NCI-H128 (cell line): ENCODE results near the gene TMEM61.
A peak's percentile ranks its signal among the peaks of the same experiment; 100 is the strongest.

Source experiments
- DNase-seq: peaks from one replicate; lab custom pipeline; 2025; ENCODE audit not compliant: unreplicated experiment; lab: John Stamatoyannopoulos, UW

The TMEM61 gene

GRCh38 chr1:54985556-54985955, 5.1 kb downstream of the TMEM61 start:
- DNase-seq: no peak

- DNase-seq: no peak
Observed at GRCh38 chr1:54986025-54986424, 5.6 kb downstream of the TMEM61 start.

GRCh38 chr1:54986533-54986932, 6.1 kb downstream of the TMEM61 start:
- no peak for DNase-seq

GRCh38 chr1:54987427-54987826, 7.0 kb downstream of the TMEM61 start:
- DNase-seq: no peak

- no peak for DNase-seq
Observed at GRCh38 chr1:54987919-54988705, 7.7 kb downstream of the TMEM61 start.

- DNase-seq: no peak
Observed at GRCh38 chr1:54988975-54989374, 8.5 kb downstream of the TMEM61 start.

GRCh38 chr1:54989473-54989872, 9.0 kb downstream of the TMEM61 start:
- DNase-seq: no peak

GRCh38 chr1:54989968-54990810, 9.8 kb downstream of the TMEM61 start:
- no peak for DNase-seq

- DNase-seq: no peak
Observed at GRCh38 chr1:54990916-54991315, 10.5 kb downstream of the TMEM61 start.

- no peak for DNase-seq
Observed at GRCh38 chr1:54991939-54992338, 11.5 kb downstream of the TMEM61 start.

GRCh38 chr1:54993140-54993539, 12.7 kb downstream of the TMEM61 start:
- DNase-seq: no peak

GRCh38 chr1:54994355-54994990, 14.0 kb downstream of the TMEM61 start:
- DNase-seq: no peak

- DNase-seq: no peak
Observed at GRCh38 chr1:54995013-54995760, 14.8 kb downstream of the TMEM61 start.

GRCh38 chr1:54995835-54996234, 15.4 kb downstream of the TMEM61 start:
- DNase-seq: no peak

GRCh38 chr1:54996359-54996868, 16.0 kb downstream of the TMEM61 start:
- DNase-seq: peak; percentile 31

GRCh38 chr1:54996869-54997710, 16.7 kb downstream of the TMEM61 start:
- no peak for DNase-seq

- DNase-seq: no peak
Observed at GRCh38 chr1:54997711-54997986, 17.2 kb downstream of the TMEM61 start.

- DNase-seq: no peak
Observed at GRCh38 chr1:54998100-54998499, 17.7 kb downstream of the TMEM61 start.

- DNase-seq: no peak
Observed at GRCh38 chr1:54998677-54999076, 18.2 kb downstream of the TMEM61 start, which contains the start of gene BSND. Gene BSND, plus strand, starts transcription at chr1:54998933. Its CDS starts 254 bp downstream, at chr1:54999187.
